Transverse colon (tissue), 3 donors: Measurements from ENCODE around the gene ADAMTS6.

Experiments used
- CTCF ChIP-seq, 5 experiments: fragments of 200-600 bp in 3 of 5; fragments of 450-650 bp in 2 of 5; sonication (generic) in 3 of 5; IDR thresholded peaks; 1 replicate in 2 of 5; 2 replicates in 3 of 5; pipeline ENCODE4 v1.5.1; 2016 to 2017; ENCODE audit warnings: antibody characterized with exemption in 5 of 5, inconsistent platforms in 3 of 5, mild to moderate bottlenecking in 2 of 5, moderate library complexity in 1 of 5
- POLR2A ChIP-seq: fragments of 450-650 bp; IDR thresholded peaks from one replicate; pipeline ENCODE4 v1.6.1; 2016; ENCODE audit warnings: antibody characterized with exemption, mild to moderate bottlenecking, moderate library complexity

- no peak for TF ChIP-seq CTCF (IDR thresholded peaks at IDR 0.05)
- TF ChIP-seq POLR2A = no peak
Observed at GRCh38 chr5:65194871-65195270, 286.8 kb downstream of the ADAMTS6 start.
